SH-SY5Y (cell line): Measurements from ENCODE around the gene RHOBTB3.

Experiments
- GATA2 ChIP-seq: IDR thresholded peaks from 2 replicates; pipeline ENCODE4 v1.6.1; 2011; ENCODE audit warnings: mild to moderate bottlenecking, low read depth, low read length
- GATA3 ChIP-seq: IDR thresholded peaks from 2 replicates; pipeline ENCODE4 v1.6.1; 2011; ENCODE audit warnings: low read depth, mild to moderate bottlenecking, low read length, moderate library complexity

DNA sequence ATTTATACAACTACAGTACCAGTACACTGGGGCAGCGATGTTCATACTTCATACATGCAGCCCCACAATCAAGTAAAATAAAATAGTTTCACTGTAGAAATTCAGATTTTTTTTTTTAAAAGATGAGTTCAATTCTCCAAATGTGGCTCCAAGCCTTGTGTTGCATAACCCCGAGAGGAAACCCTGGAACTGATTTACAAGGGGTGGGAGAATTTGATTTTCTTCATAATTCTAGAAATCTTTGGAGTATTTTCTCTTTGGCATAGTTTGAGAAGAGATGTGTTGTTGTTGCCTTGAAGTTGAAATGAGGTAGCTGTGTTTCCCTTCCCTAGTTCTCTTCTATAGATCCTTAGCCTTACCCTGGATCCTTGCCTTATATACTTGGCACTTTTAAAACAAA, 3.1 kb downstream of the RHOBTB3 start:
- TF ChIP-seq GATA3 = no peak
- no peak for TF ChIP-seq GATA2
